Glomerular endothelial cell (primary cell): ENCODE data around the gene INPPL1. TPM values are rescaled to one million over a fixed set of nuclear protein-coding genes. Genes with fewer than 3 reads are reported as not detected.
"Not testable (repeated sequence)": the region's sequence is repeated elsewhere in the genome, so short reads cannot be mapped to it uniquely, and the experiment has no call there.

ENCODE experiments used
- DNase-seq: peaks from one replicate; pipeline ENCODE4 v3.0.0-alpha.2; 2011; ENCODE audit warnings: low read depth, low spot score; ENCODE audit errors: extremely low read depth
- total RNA-seq: library from RNA; depleted of rRNA; stranded (reverse); fragments of >200 nt; gene quantifications from 2 replicates; pipeline ENCODE4 v1.2.3, GENCODE V29; 2015

The INPPL1 gene
- total RNA-seq, 1 donor from 2014 or later = 111 TPM

- no peak for DNase-seq
Observed at GRCh38 chr11:72243173-72244059, 18.8 kb downstream of the INPPL1 start.

DNA sequence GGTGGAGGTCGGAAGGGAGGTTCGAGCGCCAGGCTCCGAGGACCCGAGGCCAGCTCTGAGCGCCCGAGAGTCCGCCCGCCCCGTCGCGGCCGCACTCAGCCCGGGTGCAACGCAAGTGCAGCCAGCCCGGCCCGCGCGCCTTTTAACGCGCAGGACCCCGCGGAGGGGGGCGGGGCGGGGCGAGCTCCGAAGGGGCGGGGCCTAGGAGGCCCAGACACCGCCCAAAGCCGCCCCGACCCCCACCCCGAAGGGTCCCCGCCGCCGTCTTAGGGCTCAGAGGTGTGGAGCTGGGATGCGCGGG is 19.4 kb downstream of the INPPL1 start, which contains the start of gene PHOX2A:
Gene PHOX2A (minus strand): TSS at position 117 of the 301 bp plus-strand sequence. CDS start 172 bp downstream, outside the sequence.
- no peak for DNase-seq

DNA sequence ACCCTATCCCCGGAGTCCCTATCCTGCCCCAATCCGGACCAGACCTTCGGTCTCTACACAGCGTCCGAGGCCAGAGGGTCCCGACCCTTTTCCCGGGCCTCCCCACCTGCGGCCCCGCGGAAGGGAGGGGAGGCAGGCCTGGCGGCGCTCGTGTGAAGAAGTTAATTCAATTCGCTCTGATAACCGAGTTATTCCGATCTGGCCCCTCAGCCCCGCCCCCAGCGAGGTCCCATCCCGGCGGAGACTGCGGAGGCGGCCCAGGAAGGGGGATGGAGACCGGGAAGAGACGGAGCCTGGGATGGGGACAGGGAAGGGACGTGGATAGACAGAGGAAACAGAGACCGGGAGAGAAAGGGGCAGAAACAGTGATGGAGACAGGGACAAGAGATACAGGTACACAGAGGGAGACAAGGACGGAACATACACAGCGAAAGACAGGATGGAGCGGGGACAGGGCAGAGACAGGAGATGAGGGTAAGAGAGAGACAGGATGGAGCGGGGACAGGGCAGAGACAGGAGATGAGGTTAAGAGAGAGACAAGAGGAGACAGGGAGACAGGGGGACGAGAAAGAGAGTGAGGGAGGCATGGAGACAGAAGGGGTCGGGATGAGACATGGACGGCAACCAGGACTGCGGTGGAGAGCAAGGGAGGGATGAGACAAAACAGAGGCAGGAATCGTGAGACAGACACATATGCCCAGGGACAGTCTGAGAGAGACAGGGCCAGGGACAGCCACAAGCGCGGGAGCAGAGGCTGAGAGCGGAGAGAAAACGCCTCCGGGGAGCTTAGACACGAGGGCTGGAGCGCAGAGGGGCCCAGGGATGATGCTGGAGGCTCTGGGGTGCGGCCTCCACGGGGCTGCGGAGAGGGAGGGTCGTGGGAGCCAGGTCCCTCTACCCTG is 20.0 kb downstream of the INPPL1 start:
- no peak for DNase-seq

DNA sequence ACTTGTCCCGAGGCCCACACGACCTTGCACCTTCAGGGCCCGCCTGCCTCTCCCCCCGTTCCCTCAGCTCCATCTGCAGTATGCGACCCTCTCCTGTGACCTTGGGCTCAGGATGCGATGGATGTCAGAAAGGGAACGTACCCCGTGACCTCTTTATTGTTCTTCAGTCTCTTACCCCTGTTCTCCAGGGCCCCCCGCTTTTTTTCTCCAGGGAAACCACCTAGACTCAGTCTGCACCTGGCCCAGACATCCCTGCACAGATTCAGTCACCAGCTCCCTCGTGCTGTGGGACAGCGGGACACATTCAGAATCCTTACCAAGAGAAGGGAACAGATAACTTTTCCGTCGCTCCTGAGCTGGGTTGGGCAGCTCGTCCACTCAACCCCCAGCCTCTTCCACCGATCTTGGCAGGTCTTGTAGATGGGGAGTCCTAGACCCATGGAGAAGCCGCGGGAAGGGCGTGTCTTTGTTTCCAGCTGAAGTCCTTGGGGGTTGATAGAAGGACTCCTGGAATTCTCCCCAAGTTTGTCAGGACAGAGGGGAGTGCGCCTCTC is 20.8 kb downstream of the INPPL1 start:
- no peak for DNase-seq

DNA sequence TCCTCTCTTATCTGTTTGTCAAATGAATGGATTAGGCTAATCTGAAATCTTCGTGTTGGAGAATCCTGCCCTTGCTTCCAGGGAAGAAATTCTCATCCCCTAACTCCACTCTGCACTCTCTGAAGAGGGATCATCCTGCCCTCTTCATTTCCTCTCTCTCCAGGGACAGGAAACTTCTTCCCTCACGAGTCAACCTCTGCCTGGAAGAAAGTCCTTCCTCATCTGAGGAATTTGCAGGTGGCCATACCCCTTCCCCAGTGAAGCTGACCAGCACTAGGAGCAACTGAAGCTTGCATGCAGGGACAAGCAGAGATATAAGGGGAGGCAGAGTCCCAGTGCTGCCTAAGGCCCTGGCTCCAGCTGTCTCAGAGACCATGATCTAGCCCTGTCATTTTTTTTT is 23.0 kb downstream of the INPPL1 start:
- DNase-seq = no peak

DNA sequence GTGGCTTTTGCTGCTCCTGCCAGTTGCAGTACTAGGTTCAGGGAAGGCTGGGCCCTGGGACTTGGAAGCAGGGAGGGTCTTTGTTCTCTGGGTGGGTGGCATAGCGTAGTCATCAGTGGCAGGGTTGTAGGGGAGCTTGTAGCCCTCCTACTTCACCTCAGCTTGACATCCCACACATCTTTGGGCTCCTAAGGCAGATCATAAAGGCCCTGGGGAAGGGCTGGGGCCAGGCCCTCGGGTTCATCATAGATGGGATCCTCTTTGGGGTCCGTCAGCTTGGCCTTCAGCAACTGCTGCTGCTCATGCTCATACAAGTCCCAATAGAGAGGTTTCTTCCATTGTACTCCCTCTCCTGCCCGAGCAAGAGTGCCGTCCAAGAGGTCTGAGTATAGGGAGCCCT is 25.4 kb downstream of the INPPL1 start:
- DNase-seq = no peak

GRCh38 chr11:72250661-72251464 is 26.3 kb downstream of the INPPL1 start:
- DNase-seq = no peak

GRCh38 chr11:72251614-72252013 is 27.0 kb downstream of the INPPL1 start:
- no peak for DNase-seq

- no peak for DNase-seq
Observed at GRCh38 chr11:72253392-72253791, 28.8 kb downstream of the INPPL1 start.

- no peak for DNase-seq
Observed at GRCh38 chr11:72254299-72254993, 29.9 kb downstream of the INPPL1 start.

DNA sequence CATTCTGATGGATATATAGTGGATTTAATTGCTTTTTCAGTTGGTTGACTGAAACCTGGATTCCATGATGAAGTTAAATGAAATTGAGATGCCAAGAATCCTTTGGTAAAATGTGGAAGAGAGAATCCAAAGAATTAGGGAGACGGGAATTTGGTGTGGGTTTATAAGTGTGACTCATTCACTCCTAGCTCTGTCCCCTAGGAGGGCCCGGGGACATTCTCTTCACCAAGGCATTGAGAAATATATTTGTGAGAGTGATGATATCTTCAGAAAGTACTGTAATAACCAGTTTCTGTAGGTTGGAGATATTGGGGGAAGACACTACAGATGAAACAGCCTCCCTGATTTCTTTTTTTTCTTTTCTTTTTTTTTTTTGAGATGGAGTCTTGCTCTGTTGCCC is 33.0 kb downstream of the INPPL1 start:
- DNase-seq = no peak

DNA sequence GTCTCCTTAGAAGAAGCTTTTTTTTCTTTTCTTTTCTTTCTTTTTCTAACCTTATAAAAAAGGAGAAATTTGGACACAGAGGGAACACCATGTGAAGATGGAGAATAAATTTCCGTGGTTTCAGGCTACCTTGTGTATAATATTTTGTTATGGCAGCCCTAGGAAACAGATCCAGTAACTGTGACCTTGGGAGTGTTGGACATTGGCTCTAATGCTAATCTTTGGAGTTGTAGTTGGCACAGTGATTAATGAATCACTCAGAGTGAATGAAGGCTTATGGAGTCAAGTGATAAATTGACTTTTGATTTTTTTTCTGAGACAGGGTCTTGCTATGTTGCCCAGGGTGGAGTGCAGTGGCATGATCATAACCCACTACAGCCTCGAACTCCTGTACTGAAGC is 34.9 kb downstream of the INPPL1 start:
- no peak for DNase-seq

GRCh38 chr11:72260574-72260973 is 36.0 kb downstream of the INPPL1 start:
- DNase-seq = no peak

DNA sequence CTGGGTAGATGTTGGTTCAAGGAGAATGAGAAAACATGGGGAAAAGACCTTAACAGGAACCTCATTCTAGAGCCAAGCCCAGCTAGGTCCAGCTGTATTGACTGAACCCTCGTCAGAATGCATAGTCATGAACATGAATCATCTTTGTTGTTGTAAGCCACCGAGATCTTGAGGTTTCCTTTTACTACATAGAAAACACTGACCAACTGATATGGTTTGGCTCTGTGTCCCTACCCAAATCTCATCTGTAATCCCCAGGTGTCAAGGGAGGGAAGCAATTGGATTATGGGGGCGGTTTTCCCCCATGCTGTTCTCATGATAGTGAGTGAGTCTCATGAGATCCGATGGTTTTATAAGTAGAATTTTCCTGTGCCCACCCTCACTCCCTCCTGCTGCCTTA is 38.8 kb downstream of the INPPL1 start:
- DNase-seq = no peak

DNA sequence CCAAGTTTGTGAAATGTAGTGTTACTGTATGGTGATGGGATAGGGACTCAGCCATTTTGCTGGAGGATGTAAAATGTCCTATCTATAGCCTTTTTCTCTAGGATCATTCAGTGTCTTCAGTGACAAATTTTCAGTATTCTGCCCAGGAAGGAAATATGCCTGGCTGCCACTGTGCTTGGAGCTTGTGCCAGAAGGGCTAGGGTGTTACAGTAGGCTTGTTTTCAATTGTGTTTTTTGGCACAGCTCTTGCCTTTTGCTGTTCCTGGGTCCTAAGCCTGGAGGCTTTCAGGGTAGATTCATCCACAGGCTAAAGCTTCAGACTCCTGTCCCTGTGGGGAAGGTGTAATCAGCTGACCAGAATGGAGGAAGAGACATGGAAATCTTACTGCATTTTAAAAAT is 41.4 kb downstream of the INPPL1 start:
- no peak for DNase-seq

- DNase-seq = not testable (repeated sequence)
Observed at GRCh38 chr11:72266960-72267359, 42.4 kb downstream of the INPPL1 start.

DNA sequence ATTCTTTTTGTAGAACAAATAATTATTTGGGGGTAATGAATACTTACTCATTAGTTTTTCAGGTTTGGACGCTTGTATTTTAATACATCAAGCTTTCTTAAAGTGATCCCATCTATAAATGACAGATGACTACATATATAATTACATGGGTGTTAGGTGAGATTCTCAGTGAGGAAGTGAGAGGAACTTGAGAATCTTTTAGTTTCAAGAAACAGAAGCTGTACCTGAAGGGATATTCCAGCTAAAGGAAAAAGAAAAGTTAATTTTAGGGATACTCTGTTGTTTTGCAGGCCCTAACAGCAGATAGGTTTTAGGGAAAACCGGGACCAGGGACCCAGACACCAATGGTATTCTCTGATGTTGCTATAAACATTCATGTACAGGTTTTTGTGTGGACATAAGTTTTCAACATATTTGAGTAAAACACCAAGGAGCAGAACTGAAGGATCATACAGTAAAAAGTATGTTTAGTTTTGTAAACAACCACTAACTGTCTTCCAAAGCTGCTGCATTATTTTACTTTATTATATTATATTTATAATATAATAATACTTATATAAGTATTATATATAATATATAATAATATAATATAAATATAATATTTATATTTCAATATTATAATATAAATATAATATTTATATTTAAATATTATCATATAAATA is 43.5 kb downstream of the INPPL1 start:
- DNase-seq = no peak

- no peak for DNase-seq
Observed at GRCh38 chr11:72271980-72272379, 47.4 kb downstream of the INPPL1 start.

- DNase-seq = no peak
Observed at GRCh38 chr11:72274435-72274834, 49.9 kb downstream of the INPPL1 start.
